CD4-positive, alpha-beta memory T cell (primary cell): ENCODE data around the gene SORD. TPM values are rescaled to one million over a fixed set of nuclear protein-coding genes. Genes with fewer than 3 reads are reported as not detected.

Source experiments
- CTCF ChIA-PET: fragments of 350-600 bp; sonication (Branson Sonifier 250); formaldehyde crosslinking; loops from one replicate; lab custom pipeline; 2021; ENCODE audit warnings: inconsistent platforms; ENCODE audit not compliant: partially characterized antibody; lab: Charles Lee
- POLR2A ChIA-PET: fragments of 350-600 bp; sonication (Branson Sonifier 250); formaldehyde crosslinking; loops from one replicate; lab custom pipeline; 2021; ENCODE audit not compliant: partially characterized antibody; lab: Charles Lee
- DNase-seq, 5 donors: peaks; one replicate each; pipeline versions ENCODE4 v3.0.0 to v3.0.0-alpha.2; 2020 to 2022; ENCODE audit warnings: mixed read lengths in 1 of 5
- H3K27ac ChIP-seq: one replicate; pipeline ENCODE4 v1.7.0; 2013; ENCODE audit warnings: low read depth, low read length
- H3K27me3 ChIP-seq: 2 replicates; pipeline ENCODE4 v1.7.0; 2013; ENCODE audit warnings: mild to moderate bottlenecking, low read length, moderate library complexity; ENCODE audit not compliant: insufficient read depth
- H3K36me3 ChIP-seq: 2 replicates; pipeline ENCODE4 v1.7.0; 2013; ENCODE audit warnings: mild to moderate bottlenecking, low read length, moderate library complexity; ENCODE audit not compliant: insufficient read depth
- H3K4me1 ChIP-seq: 2 replicates; pipeline ENCODE4 v1.7.0; 2013; ENCODE audit warnings: mild to moderate bottlenecking, low read length, moderate library complexity; ENCODE audit not compliant: insufficient read depth
- H3K4me3 ChIP-seq, 2 donors: one replicate each; pipeline ENCODE4 v1.7.0; 2013; ENCODE audit warnings: low read length in 2 of 2, mild to moderate bottlenecking in 1 of 2
- H3K9me3 ChIP-seq, 2 donors: one replicate each; pipeline ENCODE4 v1.7.0; 2013; ENCODE audit warnings: low read length in 2 of 2, control low read depth in 1 of 2; ENCODE audit not compliant: control insufficient read depth in 1 of 2
- H3K27ac Mint-ChIP-seq, 7 donors: one replicate each; pipeline ENCODE4 v1.8.0; 2020 to 2021; ENCODE audit warnings: mixed read lengths in 7 of 7, mild to moderate bottlenecking in 6 of 7, inconsistent platforms in 3 of 7, moderate library complexity in 3 of 7
- H3K27me3 Mint-ChIP-seq, 2 donors: one replicate each; pipeline ENCODE4 v1.8.0; 2020 to 2021; ENCODE audit warnings: mixed read lengths in 2 of 2
- H3K36me3 Mint-ChIP-seq, 2 donors: one replicate each; pipeline ENCODE4 v1.8.0; 2020 to 2021; ENCODE audit warnings: mixed read lengths in 2 of 2, inconsistent platforms in 1 of 2, mild to moderate bottlenecking in 1 of 2
- H3K4me1 Mint-ChIP-seq, 4 donors: one replicate each; pipeline ENCODE4 v1.8.0; 2020 to 2021; ENCODE audit warnings: mixed read lengths in 4 of 4, mild to moderate bottlenecking in 1 of 4
- H3K4me3 Mint-ChIP-seq, 8 donors: one replicate each; pipeline ENCODE4 v1.8.0; 2020 to 2021; ENCODE audit warnings: mixed read lengths in 8 of 8, mild to moderate bottlenecking in 7 of 8, moderate library complexity in 6 of 8, inconsistent platforms in 3 of 8
- H3K9me3 Mint-ChIP-seq, 8 donors: one replicate each; pipeline ENCODE4 v1.8.0; 2020 to 2021; ENCODE audit warnings: mixed read lengths in 8 of 8, mild to moderate bottlenecking in 5 of 8, inconsistent platforms in 3 of 8, moderate library complexity in 1 of 8
- intact Hi-C: fragments of 100-400 bp; cut with micrococcal nuclease; formaldehyde crosslinking; loops from one replicate; pipeline ENCODE4 v1.15.1; 2023
- polyA plus RNA-seq, 2 donors: library from polyadenylated mRNA; unstranded; fragments of 300-500 nt; fragmentation: Illumina TruSeq; gene quantifications; one replicate each; pipeline ENCODE4 v1.2.3, GENCODE V29; 2021
- total RNA-seq, 2 experiments: library from RNA; stranded (reverse); gene quantifications; one replicate each; pipeline ENCODE4 v1.2.3, GENCODE V29; 2021

Gene SORD
- total and polyA plus RNA-seq, 4 experiments from 2014 or later, result 4.2 to 7.0 (median 5.5) TPM

GRCh38 chr15:45110256-45110820 lies 87.3 kb downstream of the SORD start:
- no peak for DNase-seq
- H3K27ac Mint-ChIP-seq, result no peak overlapping the region
- Histone ChIP-seq H3K27me3 (peaks cover 46% of the 10 kb centered on the region), H3K9me3 (no peaks in the 10 kb centered on the region), H3K4me1 (peaks cover 29% of the 10 kb centered on the region), H3K4me3 (no peak overlapping the region), H3K27ac (no peak overlapping the region), H3K36me3 (no peaks in the 10 kb centered on the region)
- ChIA-PET CTCF (interaction anchor here (0.9 kb wide), 1 partner anchor 8 kb away, joined by 4 read pairs; no protein-coding TSS in a partner anchor), POLR2A (no interaction called here)
- peak overlapping the region in 1 of 8 donors; percentile 36 for H3K4me3 Mint-ChIP-seq
- H3K4me1 Mint-ChIP-seq, result peaks cover 14 to 33% (median 27%) of the 10 kb centered on the region in 4 donors
- peaks cover 0 to 4% (median 0%) of the 10 kb centered on the region in 8 donors for H3K9me3 Mint-ChIP-seq
- no peaks in the 10 kb centered on the region for H3K36me3 Mint-ChIP-seq
- H3K27me3 Mint-ChIP-seq, result peaks cover 44 to 62% of the 10 kb centered on the region in 2 donors
- intact Hi-C loops, result no loop called here

DNA sequence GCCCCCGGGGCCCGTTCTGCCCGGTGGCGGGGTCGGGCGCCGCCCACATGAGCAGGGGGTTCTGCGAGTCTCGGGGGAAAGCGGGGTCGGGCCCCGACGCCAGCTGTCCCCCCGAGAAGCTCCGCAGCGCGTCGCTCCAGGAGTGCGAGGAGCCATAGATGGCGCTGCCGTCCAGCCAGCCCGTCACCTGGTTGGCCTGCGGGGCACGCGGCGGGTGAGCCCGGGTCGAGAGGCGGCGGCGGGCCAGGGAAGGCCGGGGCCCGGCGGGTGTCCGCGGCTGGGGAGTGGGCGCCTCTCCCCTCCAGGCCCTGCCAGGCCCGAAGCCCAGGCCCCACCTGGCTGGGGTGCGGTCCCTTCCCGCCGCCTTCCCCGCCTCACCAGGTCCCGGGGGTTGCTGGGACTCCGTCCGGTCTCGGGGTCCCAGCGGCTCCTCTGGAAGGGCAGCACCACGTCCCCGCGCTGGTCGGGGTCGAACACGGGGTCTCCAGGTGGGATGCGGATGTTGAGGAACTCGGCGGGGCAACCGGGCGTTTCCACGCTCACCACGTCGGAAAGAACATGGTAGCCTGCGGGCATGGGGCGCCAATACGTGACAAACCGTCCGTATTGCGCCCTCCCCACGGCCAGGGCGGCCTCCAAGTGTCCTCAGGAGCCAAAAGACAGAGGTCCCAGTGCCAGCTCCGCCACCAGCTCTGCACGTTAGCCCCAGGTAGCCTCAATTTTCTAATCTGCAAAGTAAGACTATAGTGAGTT lies 88.6 kb downstream of the SORD start:
- intact Hi-C loops, result no loop called here
- POLR2A ChIA-PET, result no interaction called here
- peaks cover 55 to 69% of the 10 kb centered on the region in 2 donors for H3K27me3 Mint-ChIP-seq

DNA sequence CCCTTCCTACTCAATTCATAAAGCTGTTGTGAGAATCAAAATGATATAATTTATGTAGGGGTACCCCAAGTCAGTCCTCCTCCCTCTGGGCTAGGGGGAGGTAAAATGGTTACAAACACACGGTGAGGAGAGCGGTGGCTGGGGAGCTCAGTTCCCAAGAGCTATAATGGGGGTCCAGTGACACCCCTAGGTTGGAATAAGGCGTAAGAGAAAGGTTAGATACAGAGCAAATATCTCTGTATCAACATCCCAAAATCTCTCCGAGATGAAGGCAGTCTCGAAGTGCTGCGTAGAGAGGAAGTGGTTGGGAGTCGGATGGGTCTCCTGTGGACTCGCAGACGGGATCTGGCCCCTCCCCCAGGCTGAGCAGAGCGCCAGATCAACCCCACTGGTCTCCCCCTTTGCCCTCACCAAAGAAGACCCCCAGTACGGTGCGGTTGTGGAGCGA lies 89.2 kb downstream of the SORD start:
- POLR2A ChIA-PET, result no interaction called here
- intact Hi-C loops, result no loop called here
- no peak overlapping the region for H3K27ac Mint-ChIP-seq
- no peak for DNase-seq
- peak overlapping the region in 1 of 2 donors; percentile 9 for H3K4me3 ChIP-seq
- peaks cover 58 to 69% of the 10 kb centered on the region in 2 donors for H3K27me3 Mint-ChIP-seq
- no peaks in the 10 kb centered on the region for H3K36me3 ChIP-seq
- peaks cover 56% of the 10 kb centered on the region for H3K27me3 ChIP-seq
- CTCF ChIA-PET, result no interaction called here
- no peaks in the 10 kb centered on the region for H3K9me3 ChIP-seq
- H3K4me3 Mint-ChIP-seq, result peak overlapping the region; percentile 51 to 77 (median 70)
- peaks cover 0 to 4% (median 0%) of the 10 kb centered on the region in 8 donors for H3K9me3 Mint-ChIP-seq
- no peaks in the 10 kb centered on the region for H3K36me3 Mint-ChIP-seq
- peaks cover 18 to 50% (median 37%) of the 10 kb centered on the region in 4 donors for H3K4me1 Mint-ChIP-seq
- H3K4me1 ChIP-seq, result peaks cover 39% of the 10 kb centered on the region
- no peak overlapping the region for H3K27ac ChIP-seq

More for the DNA sequence above, 88.6 kb downstream of the SORD start:
- Mint-ChIP-seq H3K27ac (no peak overlapping the region), H3K9me3 (peaks cover 0 to 4% (median 0%) of the 10 kb centered on the region in 8 donors), H3K36me3 (no peaks in the 10 kb centered on the region), H3K4me3 (peak overlapping the region in 6 of 8 donors; percentile 55 to 77 (median 74)), H3K4me1 (peaks cover 17 to 45% (median 34%) of the 10 kb centered on the region in 4 donors)
- H3K9me3 ChIP-seq, result no peaks in the 10 kb centered on the region
- H3K36me3 ChIP-seq, result no peaks in the 10 kb centered on the region
- CTCF ChIA-PET, result no interaction called here
- DNase-seq, result no peak
- no peak overlapping the region for H3K4me3 ChIP-seq
- H3K4me1 ChIP-seq, result peaks cover 33% of the 10 kb centered on the region
- H3K27ac ChIP-seq, result no peak overlapping the region
- peaks cover 52% of the 10 kb centered on the region for H3K27me3 ChIP-seq

GRCh38 chr15:45112591-45113379 lies 89.8 kb downstream of the SORD start:
- Histone ChIP-seq H3K36me3 (no peaks in the 10 kb centered on the region), H3K27ac (no peak overlapping the region), H3K4me3 (peak overlapping the region in 1 of 2 donors; percentile 9), H3K9me3 (no peaks in the 10 kb centered on the region), H3K27me3 (peaks cover 62% of the 10 kb centered on the region), H3K4me1 (peaks cover 46% of the 10 kb centered on the region)
- ChIA-PET POLR2A (no interaction called here), CTCF (interaction anchor here (1.2 to 2.5 kb wide), 2 partner anchors 12 to 14 kb away, joined by 4 to 9 read pairs; no protein-coding TSS in a partner anchor)
- Mint-ChIP-seq H3K4me3 (peak overlapping the region; percentile 51 to 81 (median 70)), H3K4me1 (peaks cover 22 to 56% (median 42%) of the 10 kb centered on the region in 4 donors), H3K9me3 (peaks cover 0 to 4% (median 0%) of the 10 kb centered on the region in 8 donors), H3K27ac (no peak overlapping the region), H3K36me3 (no peaks in the 10 kb centered on the region), H3K27me3 (peaks cover 64 to 73% of the 10 kb centered on the region in 2 donors)
- intact Hi-C loops, result no loop called here
- no peak for DNase-seq

- Histone ChIP-seq H3K4me1 (peaks cover 47% of the 10 kb centered on the region), H3K36me3 (no peaks in the 10 kb centered on the region), H3K27me3 (peaks cover 63% of the 10 kb centered on the region), H3K4me3 (no peak overlapping the region), H3K9me3 (no peaks in the 10 kb centered on the region), H3K27ac (no peak overlapping the region)
- Mint-ChIP-seq H3K4me3 (peak overlapping the region in 5 of 8 donors; percentile 43 to 81 (median 66)), H3K36me3 (no peaks in the 10 kb centered on the region), H3K27me3 (peaks cover 69 to 80% of the 10 kb centered on the region in 2 donors), H3K27ac (no peak overlapping the region), H3K9me3 (peaks cover 0 to 6% (median 0%) of the 10 kb centered on the region in 8 donors), H3K4me1 (peaks cover 26 to 62% (median 48%) of the 10 kb centered on the region in 4 donors)
- ChIA-PET POLR2A (no interaction called here), CTCF (interaction anchor here (1.2 to 2.5 kb wide), 2 partner anchors 12 to 13 kb away, joined by 4 to 9 read pairs; no protein-coding TSS in a partner anchor)
- DNase-seq, result no peak
- intact Hi-C loops, result no loop called here
Measured at GRCh38 chr15:45113380-45113990, 90.5 kb downstream of the SORD start.

- no peaks in the 10 kb centered on the region for H3K9me3 ChIP-seq
- Mint-ChIP-seq H3K36me3 (no peaks in the 10 kb centered on the region), H3K27ac (peak within 1 kb of the TSS in 1 of 7 donors; percentile 23), H3K9me3 (peaks cover 0 to 6% (median 0%) of the 10 kb centered on the region in 8 donors), H3K4me1 (peaks cover 26 to 62% (median 48%) of the 10 kb centered on the region in 4 donors), H3K4me3 (peak within 1 kb of the TSS; percentile 43 to 81 (median 60)), H3K27me3 (peaks cover 65 to 75% of the 10 kb centered on the region in 2 donors)
- H3K27me3 ChIP-seq, result peaks cover 63% of the 10 kb centered on the region
- peaks cover 47% of the 10 kb centered on the region for H3K4me1 ChIP-seq
- DNase-seq, result no peak
- H3K4me3 ChIP-seq, result no peak within 1 kb of the TSS
- intact Hi-C loops, result no loop called here
- H3K36me3 ChIP-seq, result no peaks in the 10 kb centered on the region
- ChIA-PET POLR2A (no interaction called here), CTCF (interaction anchor here (1.2 to 2.5 kb wide), 2 partner anchors 11 to 16 kb away, joined by 3 to 9 read pairs; partner anchors contain the start of gene DUOX1)
- H3K27ac ChIP-seq, result no peak within 1 kb of the TSS
Measured at GRCh38 chr15:45114076-45114750, 91.2 kb downstream of the SORD start, which contains the start of the genes DUOX2 and DUOXA2. DUOX2 (minus strand) TSS chr15:45114172; CDS start chr15:45113411, 761 bp downstream. DUOXA2 (plus strand) TSS chr15:45114326; CDS start chr15:45114606, 280 bp downstream.
